NCI-H2196 (cell line): ENCODE measurements around the gene GFI1B.
"Not testable (repeated sequence)": the region's sequence is repeated elsewhere in the genome, so short reads cannot be mapped to it uniquely, and the experiment has no call there.

Source experiments
- DNase-seq: peaks from one replicate; lab custom pipeline; 2025; ENCODE audit not compliant: unreplicated experiment; lab: John Stamatoyannopoulos, UW

The GFI1B gene

DNA sequence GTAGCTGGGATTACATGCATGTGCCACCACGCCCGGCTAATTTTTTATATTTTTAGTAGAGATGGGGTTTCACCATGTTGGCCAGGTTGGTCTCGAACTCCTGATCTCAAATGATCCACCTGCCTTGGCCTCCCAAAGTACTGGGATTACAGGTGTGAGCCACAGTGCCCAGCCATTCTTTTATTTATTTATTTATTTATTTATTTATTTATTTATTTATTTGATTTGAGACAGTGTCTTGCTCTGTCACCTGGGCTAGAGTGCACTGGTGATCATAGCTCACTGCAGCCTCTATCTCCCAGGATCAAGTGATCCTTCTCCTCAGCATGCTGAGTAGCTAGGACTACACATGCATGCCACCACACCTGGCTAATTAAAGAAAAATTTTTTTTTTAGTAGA, 10.6 kb upstream of the GFI1B start:
- not testable (repeated sequence) for DNase-seq

- no peak for DNase-seq
Measured at GRCh38 chr9:132969783-132970182, 8.7 kb upstream of the GFI1B start.

DNA sequence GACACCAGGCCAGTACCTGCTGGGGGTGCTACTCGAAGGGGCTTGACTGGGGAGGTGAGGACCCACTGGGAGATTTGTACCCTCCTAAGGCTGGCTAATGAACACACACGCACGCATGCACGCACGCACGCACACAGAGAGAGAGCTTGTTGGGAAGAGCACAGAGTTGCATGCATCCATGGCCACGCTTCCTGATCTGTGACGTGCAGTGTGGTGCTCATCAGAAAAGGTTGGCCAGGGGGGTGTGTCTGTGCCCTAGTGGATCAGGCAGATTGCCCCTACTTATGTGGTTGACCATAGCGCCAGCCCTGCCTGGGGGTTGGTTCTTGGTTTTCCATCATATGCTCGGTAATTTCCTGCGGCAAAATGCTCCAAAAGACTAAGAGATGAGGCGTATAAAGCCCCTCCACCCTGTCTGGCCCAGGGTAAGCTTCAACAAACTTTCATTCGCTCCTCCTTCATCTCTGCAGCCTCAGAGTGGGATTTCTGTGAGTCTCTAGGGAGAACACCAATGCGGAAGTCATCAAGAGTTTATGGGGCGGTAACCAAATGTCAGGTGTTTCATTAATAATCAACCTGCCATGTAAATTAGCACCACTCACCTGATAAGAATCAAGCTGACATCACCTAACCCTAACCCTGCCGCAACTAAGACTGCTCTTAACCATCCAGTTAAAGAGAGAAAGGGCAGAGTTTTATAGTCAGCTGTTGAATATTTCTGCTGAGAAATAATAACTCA, 8.0 kb upstream of the GFI1B start:
- DNase-seq, result no peak

DNA sequence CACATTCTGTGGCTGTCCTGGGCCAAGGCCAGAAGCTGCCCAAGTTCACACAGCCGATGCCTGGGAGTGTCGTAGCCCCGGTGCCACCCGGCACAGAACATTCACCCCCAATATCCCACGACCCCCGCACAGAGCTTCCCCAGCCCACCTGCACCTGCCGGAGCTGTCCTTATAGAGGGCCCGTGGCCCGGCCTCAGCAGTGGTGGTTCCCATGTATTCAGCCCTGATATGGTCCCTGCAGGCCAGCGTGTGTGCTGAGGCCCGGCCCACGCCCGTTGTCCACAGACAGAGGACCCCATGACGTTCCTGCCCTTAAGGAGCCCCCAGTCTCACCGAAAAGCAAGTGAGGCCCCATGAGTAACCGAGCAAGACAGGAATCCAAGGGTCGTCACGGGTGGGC, 5.3 kb upstream of the GFI1B start:
- DNase-seq, result no peak

- DNase-seq, result peak; percentile 11
Measured at GRCh38 chr9:132973713-132974112, 4.8 kb upstream of the GFI1B start.

GRCh38 chr9:132975961-132976360, 2.5 kb upstream of the GFI1B start:
- no peak for DNase-seq

DNA sequence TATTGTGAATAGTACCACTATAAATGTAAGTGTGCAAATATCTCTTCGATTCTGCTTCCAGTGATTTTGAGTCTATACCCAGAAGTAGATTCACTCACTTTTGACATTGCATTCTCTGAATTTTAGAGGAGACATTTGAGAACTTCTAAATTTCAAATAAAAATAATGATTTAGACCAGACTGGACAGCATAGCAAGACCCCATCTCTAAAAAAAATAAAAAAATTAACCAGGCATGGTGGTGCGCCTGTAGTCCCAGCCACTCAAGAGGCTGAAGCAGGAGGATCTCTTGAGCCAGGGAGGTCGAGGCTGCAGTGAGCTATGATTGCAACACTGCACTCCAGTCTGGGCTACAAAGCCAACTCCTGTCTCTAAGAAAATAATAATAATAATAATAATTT, 1.9 kb upstream of the GFI1B start:
- DNase-seq, result no peak

GRCh38 chr9:132978112-132978450, 413 bp upstream of the GFI1B start:
- no peak for DNase-seq

DNA sequence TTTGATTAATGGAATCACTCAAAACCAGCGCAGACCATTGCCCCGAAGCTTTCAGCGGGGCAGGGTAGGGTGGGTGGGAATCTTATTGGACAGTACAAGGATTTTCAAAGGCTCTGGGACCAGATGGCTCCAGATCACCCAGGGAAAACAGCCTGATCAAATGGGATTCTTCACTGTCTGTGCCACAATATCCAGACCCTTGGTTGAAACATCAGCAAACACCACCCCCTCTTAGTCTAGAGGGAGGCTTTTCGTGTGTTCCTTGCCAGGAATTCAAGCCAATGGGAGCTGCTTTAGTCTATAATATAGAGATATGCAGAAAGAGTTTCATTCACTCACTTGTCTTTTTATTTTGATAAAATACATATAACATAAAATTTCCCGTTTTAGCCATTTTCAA, 1.7 kb downstream of the GFI1B start:
- no peak for DNase-seq

- DNase-seq, result no peak
Measured at GRCh38 chr9:132982458-132982857, 4.0 kb downstream of the GFI1B start.

- no peak for DNase-seq
Measured at GRCh38 chr9:132983491-132984201, 5.2 kb downstream of the GFI1B start.

DNA sequence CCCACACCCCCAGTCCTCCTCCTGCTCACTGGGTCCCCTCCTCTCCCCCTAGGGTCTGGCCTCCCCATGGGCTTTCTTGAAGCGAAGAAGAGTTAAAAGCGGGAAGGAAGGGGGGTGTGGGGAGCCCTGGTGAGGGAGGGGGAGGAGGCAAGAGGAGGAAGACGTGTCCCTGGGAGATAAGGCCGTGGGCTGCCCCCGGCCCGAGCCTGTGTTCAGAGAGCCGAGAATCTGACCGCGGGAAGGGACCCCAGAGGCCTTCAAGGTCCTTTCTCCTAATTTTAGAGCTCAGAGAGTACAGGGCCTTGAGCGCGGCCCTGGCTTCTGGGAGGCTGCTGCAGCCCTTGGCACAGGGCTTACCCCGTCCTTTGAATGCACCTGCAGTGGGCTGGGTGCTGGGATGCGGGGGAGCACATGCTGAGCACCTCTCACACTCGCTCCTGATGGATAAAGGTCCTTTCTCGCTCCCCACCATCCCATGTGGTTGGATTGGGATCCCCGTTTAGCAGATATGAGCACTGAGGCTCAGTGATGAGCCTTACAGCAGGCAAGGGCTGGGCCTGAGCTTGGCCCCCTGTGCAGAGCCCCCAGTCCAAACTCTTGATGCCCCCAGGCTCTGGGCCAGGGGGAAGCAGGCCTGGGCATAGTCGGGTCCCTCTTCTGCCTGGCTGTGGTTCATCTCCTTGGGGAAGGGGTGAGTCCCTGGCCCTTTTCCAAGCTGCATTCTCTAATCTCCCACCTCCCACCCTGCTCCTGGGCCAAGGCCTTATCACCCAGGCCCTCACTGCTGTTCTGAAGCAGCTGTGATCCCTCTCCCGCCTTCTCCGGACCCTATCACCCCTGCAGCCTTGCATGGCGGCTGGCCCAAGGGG, 5.9 kb downstream of the GFI1B start:
- DNase-seq, result no peak

DNA sequence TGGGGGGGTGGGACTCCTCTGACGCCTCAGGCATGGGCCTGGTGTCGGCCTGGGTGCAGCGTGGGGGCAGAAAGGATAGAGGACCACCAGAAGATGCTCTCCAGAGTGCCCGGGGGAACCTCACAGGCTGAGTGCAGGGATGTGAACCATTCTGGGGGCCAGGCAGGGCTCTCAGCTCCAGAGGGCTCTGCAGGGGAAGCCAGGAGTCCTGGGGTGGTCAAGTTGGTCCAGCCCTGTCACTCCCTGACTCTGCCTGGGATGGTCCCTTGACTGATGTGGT, 6.5 kb downstream of the GFI1B start:
- DNase-seq, result no peak

GRCh38 chr9:132985489-132985888, 7.0 kb downstream of the GFI1B start:
- DNase-seq, result no peak

GRCh38 chr9:132986114-132986513, 7.6 kb downstream of the GFI1B start:
- DNase-seq, result no peak

- no peak for DNase-seq
Measured at GRCh38 chr9:132986640-132987620, 8.4 kb downstream of the GFI1B start.

DNA sequence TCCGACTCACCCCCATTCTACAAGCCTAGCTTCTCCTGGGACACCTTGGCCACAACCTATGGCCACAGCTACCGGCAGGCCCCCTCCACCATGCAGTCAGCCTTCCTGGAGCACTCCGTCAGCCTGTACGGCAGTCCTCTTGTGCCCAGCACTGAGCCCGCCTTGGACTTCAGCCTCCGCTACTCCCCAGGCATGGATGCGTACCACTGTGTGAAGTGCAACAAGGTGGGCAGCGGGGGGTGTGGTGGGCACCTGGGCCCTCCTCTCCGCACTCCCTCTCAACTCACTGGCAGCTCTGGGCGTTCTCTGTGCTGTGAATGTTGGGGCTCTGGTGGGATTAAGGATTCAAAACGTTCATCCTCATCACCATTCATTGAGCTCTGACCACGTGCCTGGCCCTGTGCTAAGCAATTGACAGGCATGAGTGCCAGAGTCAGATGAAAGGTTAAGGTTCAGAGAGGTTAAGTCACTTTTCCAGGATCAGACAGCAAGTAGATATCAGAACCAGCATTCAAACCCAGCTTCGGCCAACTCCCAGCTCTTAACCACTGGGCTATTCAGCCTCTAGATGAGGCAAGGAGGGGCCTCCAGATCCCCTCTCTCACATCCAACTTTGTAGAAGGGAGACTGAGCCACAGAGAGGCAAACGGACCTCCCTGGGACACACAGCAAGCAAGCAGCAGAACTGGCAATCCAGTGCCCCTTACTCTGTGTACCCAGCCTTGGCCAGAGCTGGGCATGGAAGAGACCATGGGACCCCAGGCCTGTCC, 9.9 kb downstream of the GFI1B start:
- no peak for DNase-seq

DNA sequence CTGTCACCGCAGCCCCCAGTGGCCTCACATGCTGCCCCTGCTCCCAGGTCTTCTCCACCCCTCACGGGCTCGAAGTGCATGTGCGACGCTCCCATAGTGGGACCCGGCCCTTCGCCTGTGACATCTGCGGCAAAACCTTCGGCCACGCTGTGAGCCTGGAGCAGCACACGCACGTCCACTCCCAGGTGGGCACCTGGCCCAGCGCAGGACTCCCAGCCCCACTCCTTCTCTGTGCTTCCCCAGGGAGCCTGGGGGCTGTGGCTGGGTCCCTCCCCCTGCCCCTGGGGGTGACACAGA, 10.5 kb downstream of the GFI1B start:
- DNase-seq, result no peak

GRCh38 chr9:132989414-132989996, 11.0 kb downstream of the GFI1B start:
- no peak for DNase-seq

DNA sequence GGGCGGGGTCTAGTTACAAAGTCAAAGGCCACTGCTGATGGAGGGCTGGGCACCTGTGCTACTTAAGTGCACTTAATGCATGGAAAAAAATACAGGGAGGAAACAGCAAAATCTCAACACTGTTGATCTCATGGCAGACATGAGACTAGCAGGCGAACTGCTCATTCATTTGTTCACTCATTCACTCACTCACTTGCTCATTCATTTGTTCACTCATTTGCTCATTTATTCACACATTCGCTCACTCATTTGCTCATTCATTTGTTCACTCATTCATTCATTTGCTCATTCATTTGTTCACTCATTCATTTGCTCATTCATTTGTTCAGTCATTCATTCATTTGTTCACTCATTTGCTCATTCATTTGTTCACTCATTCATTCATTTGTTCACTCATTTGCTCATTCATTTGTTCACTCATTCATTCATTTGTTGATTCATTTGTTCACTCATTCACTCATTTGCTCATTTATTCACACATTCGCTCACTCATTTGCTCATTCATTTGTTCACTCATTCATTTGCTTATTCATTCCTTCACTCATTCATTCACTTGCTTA, 11.6 kb downstream of the GFI1B start:
- DNase-seq, result not testable (repeated sequence)
